MG63 (cell line): ENCODE measurements around the gene C18orf63. TPM values are rescaled to one million over a fixed set of nuclear protein-coding genes. Genes with fewer than 3 reads are reported as not detected.
A peak's percentile ranks its signal among the peaks of the same experiment; 100 is the strongest.
"Not testable (repeated sequence)": the region's sequence is repeated elsewhere in the genome, so short reads cannot be mapped to it uniquely, and the experiment has no call there.

Source experiments
- DNase-seq: peaks from one replicate; pipeline ENCODE4 v3.0.0-alpha.2; 2020
- H3K27me3 ChIP-seq: fragments of 250-450 bp; sonication (Bioruptor Pico); 2 replicates; pipeline ENCODE4 v1.5.1; 2020; ENCODE audit warnings: mild to moderate bottlenecking, moderate library complexity
- H3K36me3 ChIP-seq: fragments of 250-450 bp; sonication (Bioruptor Pico); 2 replicates; pipeline ENCODE4 v1.5.1; 2020; ENCODE audit warnings: mild to moderate bottlenecking, moderate library complexity
- H3K4me3 ChIP-seq: fragments of 250-450 bp; sonication (Bioruptor Pico); 2 replicates; pipeline ENCODE4 v1.5.1; 2020; ENCODE audit warnings: mild to moderate bottlenecking, moderate library complexity
- H3K9me3 ChIP-seq: fragments of 250-450 bp; sonication (Bioruptor Pico); 2 replicates; pipeline ENCODE4 v1.5.1; 2020; ENCODE audit warnings: mild to moderate bottlenecking, moderate library complexity
- total RNA-seq: library from RNA; depleted of rRNA; stranded (reverse); fragments of >200 nt; shearing (Covaris generic); gene quantifications from 2 replicates; pipeline ENCODE4 v1.2.3, GENCODE V29; 2014; ENCODE audit warnings: low replicate concordance

The C18orf63 gene
- total RNA-seq, 1 experiment from 2014 or later = not detected

GRCh38 chr18:74303306-74303705, 12.3 kb upstream of the C18orf63 start:
- no peak for DNase-seq
- Histone ChIP-seq H3K27me3 (no peaks in the 10 kb centered on the region), H3K9me3 (peaks cover 8% of the 10 kb centered on the region), H3K4me3 (no peak overlapping the region), H3K36me3 (no peaks in the 10 kb centered on the region)

GRCh38 chr18:74303936-74304335, 11.7 kb upstream of the C18orf63 start:
- Histone ChIP-seq H3K9me3 (peaks cover 3% of the 10 kb centered on the region), H3K4me3 (no peak overlapping the region), H3K36me3 (no peaks in the 10 kb centered on the region), H3K27me3 (no peaks in the 10 kb centered on the region)
- DNase-seq = peak; percentile 61

GRCh38 chr18:74310411-74310810, 5.2 kb upstream of the C18orf63 start:
- Histone ChIP-seq H3K27me3 (no peaks in the 10 kb centered on the region), H3K4me3 (no peak overlapping the region), H3K9me3 (no peaks in the 10 kb centered on the region), H3K36me3 (no peaks in the 10 kb centered on the region)
- DNase-seq = peak; percentile 21

- no peak overlapping the region for H3K4me3 ChIP-seq
- H3K9me3 ChIP-seq = no peaks in the 10 kb centered on the region
- no peak for DNase-seq
- H3K27me3 ChIP-seq = no peaks in the 10 kb centered on the region
- H3K36me3 ChIP-seq = no peaks in the 10 kb centered on the region
Observed at GRCh38 chr18:74311000-74311399, 4.6 kb upstream of the C18orf63 start.

- Histone ChIP-seq H3K4me3 (no peak overlapping the region), H3K36me3 (no peaks in the 10 kb centered on the region), H3K9me3 (no peaks in the 10 kb centered on the region), H3K27me3 (no peaks in the 10 kb centered on the region)
- no peak for DNase-seq
Observed at GRCh38 chr18:74314759-74315463, 728 bp upstream of the C18orf63 start.

GRCh38 chr18:74316257-74317170, 875 bp downstream of the C18orf63 start:
- H3K9me3 ChIP-seq = no peaks in the 10 kb centered on the region
- DNase-seq = peak; percentile 69
- no peak overlapping the region for H3K4me3 ChIP-seq
- no peaks in the 10 kb centered on the region for H3K36me3 ChIP-seq
- H3K27me3 ChIP-seq = no peaks in the 10 kb centered on the region

- no peaks in the 10 kb centered on the region for H3K9me3 ChIP-seq
- H3K4me3 ChIP-seq = no peak overlapping the region
- H3K27me3 ChIP-seq = no peaks in the 10 kb centered on the region
- DNase-seq = no peak
- no peaks in the 10 kb centered on the region for H3K36me3 ChIP-seq
Observed at GRCh38 chr18:74326231-74326630, 10.6 kb downstream of the C18orf63 start.

GRCh38 chr18:74326791-74327190, 11.2 kb downstream of the C18orf63 start:
- not testable (repeated sequence) for H3K36me3 ChIP-seq, H3K4me3 ChIP-seq, DNase-seq, H3K27me3 ChIP-seq, H3K9me3 ChIP-seq

GRCh38 chr18:74328206-74328605, 12.6 kb downstream of the C18orf63 start:
- Histone ChIP-seq H3K9me3 (no peaks in the 10 kb centered on the region), H3K4me3 (no peak overlapping the region), H3K27me3 (no peaks in the 10 kb centered on the region), H3K36me3 (no peaks in the 10 kb centered on the region)
- no peak for DNase-seq

- H3K4me3 ChIP-seq = no peak overlapping the region
- no peaks in the 10 kb centered on the region for H3K27me3 ChIP-seq
- H3K36me3 ChIP-seq = no peaks in the 10 kb centered on the region
- no peak for DNase-seq
- no peaks in the 10 kb centered on the region for H3K9me3 ChIP-seq
Observed at GRCh38 chr18:74329688-74330205, 14.1 kb downstream of the C18orf63 start.

- Histone ChIP-seq H3K9me3 (no peaks in the 10 kb centered on the region), H3K27me3 (no peaks in the 10 kb centered on the region), H3K4me3 (no peak overlapping the region), H3K36me3 (no peaks in the 10 kb centered on the region)
- no peak for DNase-seq
Observed at GRCh38 chr18:74331404-74331803, 15.8 kb downstream of the C18orf63 start.

- H3K9me3 ChIP-seq = no peaks in the 10 kb centered on the region
- H3K36me3 ChIP-seq = no peaks in the 10 kb centered on the region
- H3K4me3 ChIP-seq = no peak overlapping the region
- no peak for DNase-seq
- H3K27me3 ChIP-seq = no peaks in the 10 kb centered on the region
Observed at GRCh38 chr18:74333091-74333490, 17.5 kb downstream of the C18orf63 start.

GRCh38 chr18:74334242-74334893, 18.7 kb downstream of the C18orf63 start:
- no peaks in the 10 kb centered on the region for H3K36me3 ChIP-seq
- H3K27me3 ChIP-seq = no peaks in the 10 kb centered on the region
- DNase-seq = no peak
- H3K4me3 ChIP-seq = no peak overlapping the region
- no peaks in the 10 kb centered on the region for H3K9me3 ChIP-seq

- Histone ChIP-seq H3K4me3 (no peak overlapping the region), H3K9me3 (no peaks in the 10 kb centered on the region), H3K27me3 (no peaks in the 10 kb centered on the region), H3K36me3 (no peaks in the 10 kb centered on the region)
- DNase-seq = no peak
Observed at GRCh38 chr18:74336656-74337055, 21.0 kb downstream of the C18orf63 start.

GRCh38 chr18:74337155-74337911, 21.7 kb downstream of the C18orf63 start:
- no peak for DNase-seq
- H3K9me3 ChIP-seq = no peaks in the 10 kb centered on the region

GRCh38 chr18:74337912-74338309, 22.3 kb downstream of the C18orf63 start:
- H3K36me3 ChIP-seq = no peaks in the 10 kb centered on the region
- H3K9me3 ChIP-seq = no peaks in the 10 kb centered on the region
- no peak overlapping the region for H3K4me3 ChIP-seq
- no peaks in the 10 kb centered on the region for H3K27me3 ChIP-seq
- DNase-seq = no peak

More at GRCh38 chr18:74337155-74337911, 21.7 kb downstream of the C18orf63 start:
- no peaks in the 10 kb centered on the region for H3K36me3 ChIP-seq
- H3K27me3 ChIP-seq = no peaks in the 10 kb centered on the region
- H3K4me3 ChIP-seq = no peak overlapping the region
